Heart right ventricle (tissue), 16 donors: Measurements from ENCODE around the gene EPB41L2. TPM values are rescaled to one million over a fixed set of nuclear protein-coding genes. Genes with fewer than 3 reads are reported as not detected.

Source experiments
- ATAC-seq, 8 donors: fragments of 200-7000 bp; cut with Tn5 transposase; one replicate each; pipeline ENCODE4 v1.9.1; 2020; ENCODE audit warnings: mild to moderate bottlenecking in 8 of 8, moderate library complexity in 8 of 8, moderate number of reproducible peaks in 1 of 8
- DNase-seq, 2 donors: peaks; one replicate each; pipeline ENCODE4 v3.0.0-alpha.2; 2020
- H3K27ac ChIP-seq, 10 donors: fragments of 200-600 bp; sonication (generic) in 2 of 10; one replicate each; pipeline versions ENCODE4 v1.5.0 to v1.8.0; 2020 to 2022; ENCODE audit warnings: mild to moderate bottlenecking in 3 of 10
- H3K27me3 ChIP-seq, 7 donors: fragments of 200-600 bp; one replicate each; pipeline ENCODE4 v1.8.0; 2021 to 2022; ENCODE audit warnings: mild to moderate bottlenecking in 2 of 7
- H3K36me3 ChIP-seq, 9 donors: fragments of 200-600 bp; sonication (generic) in 1 of 9; one replicate each; pipeline versions ENCODE4 v1.5.0 to v1.8.0; 2020 to 2022; ENCODE audit warnings: mild to moderate bottlenecking in 2 of 9
- H3K4me1 ChIP-seq, 9 donors: fragments of 200-600 bp; sonication (generic) in 1 of 9; one replicate each; pipeline versions ENCODE4 v1.5.0 to v1.8.0; 2020 to 2022; ENCODE audit warnings: mild to moderate bottlenecking in 4 of 9
- H3K4me3 ChIP-seq, 10 donors: fragments of 200-600 bp; sonication (generic) in 2 of 10; one replicate each; pipeline versions ENCODE4 v1.5.0 to v1.8.0; 2020 to 2022; ENCODE audit warnings: mild to moderate bottlenecking in 7 of 10, moderate library complexity in 2 of 10
- H3K9me3 ChIP-seq, 11 donors: fragments of 200-600 bp in 10 of 11; sonication (generic) in 2 of 11; one replicate each; pipeline versions ENCODE4 v1.5.0 to v1.8.0; 2013 to 2022; ENCODE audit warnings: mild to moderate bottlenecking in 2 of 11, control low read depth in 1 of 11, moderate library complexity in 1 of 11
- CTCF ChIP-seq, 9 donors: fragments of 200-600 bp; sonication (generic) in 2 of 9; IDR thresholded peaks; one replicate each; pipeline versions ENCODE4 v1.5.0 to v1.8.0; 2021 to 2022; ENCODE audit warnings: antibody characterized with exemption in 9 of 9, mild to moderate bottlenecking in 5 of 9, moderate library complexity in 1 of 9
- WGBS, 2 donors: extraction: QIAGEN DNeasy Blood & Tissue Kit; methylation state at CpG; one replicate each; pipeline ENCODE4 v1.1.7; 2013; ENCODE audit warnings: inconsistent platforms in 1 of 2; 5-methylcytosine and 5-hydroxymethylcytosine counted together
- intact Hi-C, 10 donors: fragments of 100-400 bp; cut with DNase I; formaldehyde crosslinking; loops; one replicate each; pipeline versions ENCODE4 v1.11.1 to v1.14.2; 2022
- polyA plus RNA-seq, 2 donors: library from polyadenylated mRNA; stranded (reverse); fragments of 200-250 nt; gene quantifications; one replicate each; pipeline ENCODE4 v1.2.3, GENCODE V29; 2013
- total RNA-seq, 10 donors: library from RNA; stranded (reverse); fragmentation: NEBNext Ultra II Directional in 3 of 10; extraction: Animal tissue kit (Norgen Biotek cat#: 25700) in 3 of 10; gene quantifications; one replicate each; pipeline versions ENCODE4 v1.2.1 to v1.2.4, GENCODE V29; 2021 to 2023
- donor health status: Arrhythmogenic right ventricular cardiomyopathy.
- donor health status: ischemic (EF 13 %, LVEDD 7.1; RV severe dilation, severe dysfunction).
- donor health status: healthy with polysubstance abuse.
- donor health status: DM: no; HTN: yes; CAD: no.
- donor health status: DM: no; HTN: no; CAD: no.
- donor health status: ischemic (EF 25% LVEDD 6.9; RV normal size, moderate dysfunction).
- donor health status: ischemic (EF 25% LVEDD 5.7; RV mildly dilated, moderate dysfunction).
- donor health status: healthy.
- donor health status: DM: yes; HTN: yes; CAD: no.
- donor health status: Ischemic cardiomyopathy.
- donor health status: ischemic (EF 35%, LVEDD 5.7; RV mildly dilated, moderate dysfunction).
- donor health status: nonischemic (EF 11% LVEDD 7.7; RV severe dilation, severe dysfunction).
- donor health status: DM: yes; HTN: yes; CAD: no.
- donor health status: PGD.
- donor health status: ischemic (EF 29% LVEDD 5.4; RV normal size, mild dysfunction).
- donor health status: nonischemic (EF 23%, LVEDD 6.1; RV moderate dilation, normal function).

EPB41L2 gene
- total and polyA plus RNA-seq, 12 donors, result 18.0 to 98.6 (median 55.1) TPM

GRCh38 chr6:130929036-130929678 lies 133.9 kb downstream of the EPB41L2 start:
- peak in 4 of 8 donors; percentile 27 to 53 (median 48) for ATAC-seq
- Histone ChIP-seq H3K27ac (peak overlapping the region in 6 of 10 donors; percentile 7 to 42 (median 20)), H3K9me3 (peaks cover 0 to 10% (median 0%) of the 10 kb centered on the region in 11 donors), H3K4me3 (no peak overlapping the region), H3K27me3 (no peaks in the 10 kb centered on the region), H3K4me1 (peaks cover 0 to 47% (median 23%) of the 10 kb centered on the region in 9 donors), H3K36me3 (peaks cover 0 to 25% (median 0%) of the 10 kb centered on the region in 9 donors)
- intact Hi-C loops, result no loop called here
- TF ChIP-seq CTCF (IDR thresholded peaks at IDR 0.05), result no peak
- 49 to 67% methylated on average over 7 of the region's 7 CpGs for WGBS, 2 donors
- DNase-seq, result no peak

GRCh38 chr6:130928158-130928912 lies 134.7 kb downstream of the EPB41L2 start:
- WGBS, 2 donors, result 75 to 81% methylated on average over 6 of the region's 6 CpGs

GRCh38 chr6:130927305-130927704 lies 135.7 kb downstream of the EPB41L2 start:
- no peak for TF ChIP-seq CTCF (IDR thresholded peaks at IDR 0.05)
- ATAC-seq (no peak), DNase-seq (no peak)
- H3K9me3 ChIP-seq, result peaks cover 0 to 10% (median 0%) of the 10 kb centered on the region in 11 donors
- peaks cover 0 to 28% (median 9%) of the 10 kb centered on the region in 9 donors for H3K4me1 ChIP-seq
- no peaks in the 10 kb centered on the region for H3K27me3 ChIP-seq
- intact Hi-C loops, result no loop called here
- H3K36me3 ChIP-seq, result peaks cover 0 to 29% (median 0%) of the 10 kb centered on the region in 9 donors
- 81 to 86% methylated on average over 2 of the region's 2 CpGs for WGBS, 2 donors
- H3K27ac ChIP-seq, result no peak overlapping the region
- no peak overlapping the region for H3K4me3 ChIP-seq

More at GRCh38 chr6:130928158-130928912, 134.7 kb downstream of the EPB41L2 start:
- H3K36me3 ChIP-seq, result peaks cover 0 to 28% (median 0%) of the 10 kb centered on the region in 9 donors
- no peak for TF ChIP-seq CTCF (IDR thresholded peaks at IDR 0.05)
- DNase-seq, result no peak
- H3K9me3 ChIP-seq, result peaks cover 0 to 10% (median 0%) of the 10 kb centered on the region in 11 donors
- ATAC-seq, result peak in 6 of 8 donors; percentile 9 to 58 (median 54)
- H3K27ac ChIP-seq, result peak overlapping the region in 6 of 10 donors; percentile 7 to 42 (median 20)
- no peak overlapping the region for H3K4me3 ChIP-seq
- no peaks in the 10 kb centered on the region for H3K27me3 ChIP-seq
- peaks cover 0 to 38% (median 17%) of the 10 kb centered on the region in 9 donors for H3K4me1 ChIP-seq
- intact Hi-C loops, result no loop called here

GRCh38 chr6:130923350-130923749 lies 139.7 kb downstream of the EPB41L2 start:
- no peak for TF ChIP-seq CTCF (IDR thresholded peaks at IDR 0.05)
- no peak overlapping the region for H3K4me3 ChIP-seq
- DNase-seq, result no peak
- WGBS, 2 donors, result 44 to 48% methylated on average over 1 of the region's 1 CpG
- H3K27me3 ChIP-seq, result no peaks in the 10 kb centered on the region
- H3K27ac ChIP-seq, result no peak overlapping the region
- H3K4me1 ChIP-seq, result peaks cover 0 to 14% (median 2%) of the 10 kb centered on the region in 9 donors
- no peaks in the 10 kb centered on the region for H3K9me3 ChIP-seq
- H3K36me3 ChIP-seq, result peaks cover 0 to 36% (median 0%) of the 10 kb centered on the region in 9 donors
- no peak for ATAC-seq
- intact Hi-C loops, result no loop called here
